NT2/D1 (cell line): ENCODE measurements around the gene PLCXD3.

Source experiments
- DNase-seq: peaks from one replicate; pipeline ENCODE4 v3.0.0-alpha.2; 2011; ENCODE audit warnings: low read depth, low spot score
- H3K27me3 ChIP-seq: 2 replicates; pipeline ENCODE4 v1.6.0; 2011; ENCODE audit warnings: mild to moderate bottlenecking; ENCODE audit not compliant: insufficient read length, insufficient read depth
- H3K36me3 ChIP-seq: 2 replicates; pipeline ENCODE4 v1.6.1; 2011; ENCODE audit warnings: mild to moderate bottlenecking, low read length, mixed read lengths; ENCODE audit not compliant: insufficient read depth, insufficient read length
- H3K4me1 ChIP-seq: 2 replicates; pipeline ENCODE4 v1.5.1; 2011; ENCODE audit not compliant: insufficient read depth, insufficient read length
- H3K4me3 ChIP-seq: 2 replicates; pipeline ENCODE4 v1.5.1; 2011; ENCODE audit warnings: low read depth; ENCODE audit not compliant: insufficient read length
- H3K9ac ChIP-seq: 2 replicates; pipeline ENCODE4 v1.6.0; 2011; ENCODE audit warnings: low read depth; ENCODE audit not compliant: insufficient read length
- H3K9me3 ChIP-seq: 2 replicates; pipeline ENCODE4 v1.5.1; 2011; ENCODE audit warnings: mild to moderate bottlenecking, low read length; ENCODE audit not compliant: insufficient read depth
- SUZ12 ChIP-seq: IDR thresholded peaks from 2 replicates; pipeline ENCODE4 v1.6.1; 2011; ENCODE audit not compliant: insufficient read length, insufficient read depth; ENCODE audit errors: extremely low read depth
- YY1 ChIP-seq: IDR thresholded peaks from 2 replicates; pipeline ENCODE4 v1.6.1; 2011; ENCODE audit not compliant: insufficient read length, insufficient read depth
- ZNF274 ChIP-seq: IDR thresholded peaks from 2 replicates; pipeline ENCODE4 v1.6.1; 2011; ENCODE audit warnings: mild to moderate bottlenecking, low read depth, low read length

PLCXD3 gene

DNA sequence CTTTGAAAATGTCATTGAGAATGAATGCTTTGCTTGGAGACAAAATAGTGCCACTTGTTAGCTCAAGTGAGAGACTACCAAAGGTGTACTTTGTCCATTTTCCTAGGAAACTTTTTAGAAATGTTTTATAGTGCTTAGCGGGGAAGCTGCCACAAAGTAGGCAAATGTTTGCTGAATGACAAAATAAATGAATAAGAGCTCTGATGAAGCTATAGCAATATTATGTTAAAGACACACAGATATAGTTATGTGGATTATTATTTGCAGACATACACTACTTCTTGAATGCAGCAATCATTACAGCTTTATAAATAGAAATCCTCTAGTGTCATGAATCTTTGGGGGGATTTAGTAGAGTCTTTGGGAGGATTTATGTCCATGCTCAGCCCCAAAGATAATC is 204.4 kb downstream of the PLCXD3 start:
- Histone ChIP-seq H3K36me3 (no peaks in the 10 kb centered on the region), H3K9me3 (no peaks in the 10 kb centered on the region), H3K9ac (no peak overlapping the region), H3K4me3 (no peak overlapping the region), H3K27me3 (no peaks in the 10 kb centered on the region), H3K4me1 (no peaks in the 10 kb centered on the region)
- TF ChIP-seq SUZ12 (no peak), ZNF274 (no peak), YY1 (no peak)
- DNase-seq, result no peak

DNA sequence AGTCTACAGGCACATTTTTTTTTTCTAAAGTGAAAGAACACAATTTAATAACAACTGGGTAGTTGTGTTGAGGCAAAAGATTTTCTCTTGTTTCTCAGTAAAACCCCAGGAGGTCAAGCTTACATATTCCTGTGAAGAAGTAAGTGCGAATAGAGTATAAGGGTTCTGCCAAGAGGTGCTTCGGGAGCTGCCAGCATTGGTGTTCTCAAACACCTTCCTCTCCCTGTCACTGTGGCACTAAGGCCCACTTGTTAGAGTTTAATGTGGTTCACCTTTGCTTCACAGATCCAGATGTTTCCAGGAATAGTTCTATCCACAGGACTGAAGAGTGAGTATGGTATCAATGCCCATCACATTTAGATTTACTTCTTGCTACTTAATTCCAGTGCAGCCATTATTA is 205.3 kb downstream of the PLCXD3 start:
- H3K9me3 ChIP-seq, result no peaks in the 10 kb centered on the region
- H3K4me3 ChIP-seq, result no peak overlapping the region
- DNase-seq, result no peak
- no peaks in the 10 kb centered on the region for H3K4me1 ChIP-seq
- no peaks in the 10 kb centered on the region for H3K27me3 ChIP-seq
- no peak overlapping the region for H3K9ac ChIP-seq
- TF ChIP-seq YY1, result no peak
- TF ChIP-seq ZNF274, result no peak
- TF ChIP-seq SUZ12, result no peak
- no peaks in the 10 kb centered on the region for H3K36me3 ChIP-seq

DNA sequence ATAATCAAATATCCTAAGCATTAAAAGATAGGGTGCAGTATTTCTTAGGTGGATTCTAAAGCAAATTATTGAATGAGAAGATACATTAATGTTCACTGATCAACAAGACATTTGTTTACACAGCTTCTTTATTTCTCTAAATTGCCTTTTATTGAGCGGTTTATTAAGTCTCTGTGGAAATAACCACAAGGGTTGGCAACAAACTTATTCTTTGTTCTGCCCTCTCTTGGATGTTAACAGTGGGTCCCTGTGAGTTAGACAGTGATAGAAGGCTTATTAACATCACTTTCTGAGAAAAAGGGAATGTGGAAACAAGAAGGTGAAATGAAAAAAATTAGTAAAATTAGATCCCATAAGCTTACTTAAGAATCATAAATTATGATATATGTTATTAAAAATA is 214.3 kb downstream of the PLCXD3 start:
- H3K36me3 ChIP-seq, result no peaks in the 10 kb centered on the region
- no peaks in the 10 kb centered on the region for H3K4me1 ChIP-seq
- H3K27me3 ChIP-seq, result no peaks in the 10 kb centered on the region
- TF ChIP-seq YY1 (no peak), ZNF274 (no peak), SUZ12 (no peak)
- no peak for DNase-seq
- H3K9ac ChIP-seq, result no peak overlapping the region
- no peak overlapping the region for H3K4me3 ChIP-seq
- 0 out of 2 replicates have a peak, but pooled peaks cover 4% of the 10 kb centered on the region for H3K9me3 ChIP-seq

DNA sequence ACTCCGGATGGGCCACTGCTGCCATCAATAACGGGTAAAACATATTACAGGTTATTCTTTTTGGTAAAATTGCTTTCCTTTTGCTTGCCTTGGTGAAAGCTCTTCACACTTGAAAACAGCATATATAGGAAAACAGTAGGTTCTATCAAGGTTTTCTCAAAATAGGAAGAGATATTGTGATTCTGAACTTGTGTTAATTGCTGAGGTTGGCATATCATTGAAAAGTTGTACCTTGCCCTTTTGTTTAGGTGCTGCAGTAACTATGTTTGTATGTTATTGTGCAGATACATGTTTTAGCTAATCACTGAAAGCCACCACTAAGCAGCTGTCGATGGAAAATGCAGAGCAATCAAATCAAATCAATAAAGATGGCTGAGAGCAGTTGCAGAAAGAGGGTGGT is 219.1 kb downstream of the PLCXD3 start:
- no peak overlapping the region for H3K9ac ChIP-seq
- H3K4me3 ChIP-seq, result no peak overlapping the region
- no peaks in the 10 kb centered on the region for H3K27me3 ChIP-seq
- H3K4me1 ChIP-seq, result no peaks in the 10 kb centered on the region
- H3K9me3 ChIP-seq, result peaks cover 13% of the 10 kb centered on the region; the same call in 1 of the 2 replicates
- DNase-seq, result no peak
- TF ChIP-seq ZNF274, result no peak
- no peak for TF ChIP-seq YY1
- no peak for TF ChIP-seq SUZ12
- H3K36me3 ChIP-seq, result no peaks in the 10 kb centered on the region

DNA sequence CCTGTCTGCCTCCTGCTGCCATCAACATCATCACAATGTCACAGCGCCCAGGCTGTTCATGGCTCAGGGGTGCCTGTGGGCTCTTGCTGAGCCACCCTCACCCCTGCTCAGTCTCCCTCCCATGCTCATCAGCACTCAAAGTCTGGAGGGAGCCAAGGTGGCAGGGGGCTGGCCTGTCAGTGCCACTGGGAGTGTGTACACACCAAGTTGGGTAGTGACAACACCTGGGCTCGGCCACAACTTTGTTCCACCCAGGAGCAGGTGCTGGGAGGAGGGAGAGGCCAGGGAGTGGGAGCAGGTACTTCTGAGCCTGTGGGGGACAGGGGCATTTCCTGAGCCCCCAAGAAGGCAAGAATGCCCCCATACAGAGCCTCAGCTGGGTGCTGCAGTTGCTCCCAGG is 219.6 kb downstream of the PLCXD3 start:
- DNase-seq, result no peak
- H3K4me3 ChIP-seq, result no peak overlapping the region
- no peaks in the 10 kb centered on the region for H3K4me1 ChIP-seq
- no peaks in the 10 kb centered on the region for H3K27me3 ChIP-seq
- no peaks in the 10 kb centered on the region for H3K36me3 ChIP-seq
- no peak overlapping the region for H3K9ac ChIP-seq
- H3K9me3 ChIP-seq, result peaks cover 13% of the 10 kb centered on the region; the same call in 1 of the 2 replicates
- no peak for TF ChIP-seq ZNF274
- no peak for TF ChIP-seq SUZ12
- no peak for TF ChIP-seq YY1

DNA sequence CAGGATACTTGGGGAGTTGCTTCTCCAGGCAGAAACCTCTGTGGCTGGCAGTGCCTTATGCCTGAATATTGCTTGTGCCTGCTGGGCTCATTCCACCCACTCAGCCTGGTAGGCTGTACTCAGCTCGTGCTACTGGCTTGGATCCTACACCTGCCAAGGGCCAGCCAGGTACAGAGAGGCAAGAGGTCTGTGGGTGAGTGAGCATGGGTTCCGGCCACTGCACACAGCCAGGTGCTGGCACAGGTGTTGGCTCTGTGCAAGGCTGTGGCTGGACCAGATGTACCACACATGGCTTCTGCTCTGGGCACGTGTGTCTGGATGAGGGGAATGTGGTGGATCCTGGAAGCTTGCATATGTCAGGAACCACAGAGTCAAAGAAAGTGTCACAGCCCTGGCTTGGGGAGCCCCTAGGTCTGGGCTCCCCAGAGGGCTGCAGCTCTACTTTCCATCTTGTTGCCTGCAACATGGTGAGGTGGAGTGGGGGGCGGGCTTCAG is 220.4 kb downstream of the PLCXD3 start:
- H3K9ac ChIP-seq, result no peak overlapping the region
- H3K27me3 ChIP-seq, result no peaks in the 10 kb centered on the region
- DNase-seq, result no peak
- no peaks in the 10 kb centered on the region for H3K4me1 ChIP-seq
- H3K9me3 ChIP-seq, result peaks cover 13% of the 10 kb centered on the region; the same call in 1 of the 2 replicates
- no peak overlapping the region for H3K4me3 ChIP-seq
- no peak for TF ChIP-seq SUZ12
- TF ChIP-seq YY1, result no peak
- no peak for TF ChIP-seq ZNF274
- no peaks in the 10 kb centered on the region for H3K36me3 ChIP-seq

DNA sequence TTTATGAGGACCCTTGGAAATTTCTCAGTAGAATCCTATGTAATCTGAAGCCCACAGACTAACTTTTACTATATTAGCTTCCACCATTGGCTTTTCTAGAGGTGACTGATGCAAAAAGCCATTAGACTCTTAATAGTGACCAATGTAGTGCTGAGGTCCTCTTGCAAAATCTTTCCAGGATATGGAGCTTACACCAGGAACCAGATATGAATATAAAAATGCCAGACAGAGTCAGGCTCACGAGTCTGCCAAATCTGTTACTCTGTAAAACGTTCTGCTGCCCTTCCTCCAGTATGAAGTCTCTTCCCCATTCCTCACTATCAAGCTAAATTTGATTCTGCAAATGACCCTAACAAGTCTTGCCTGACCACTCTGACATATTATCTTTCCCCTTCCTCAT is 223.7 kb downstream of the PLCXD3 start:
- TF ChIP-seq YY1, result no peak
- TF ChIP-seq SUZ12, result no peak
- no peak for TF ChIP-seq ZNF274
- Histone ChIP-seq H3K36me3 (no peaks in the 10 kb centered on the region), H3K4me1 (no peaks in the 10 kb centered on the region)

More for the DNA sequence above, 223.7 kb downstream of the PLCXD3 start:
- no peaks in the 10 kb centered on the region for H3K27me3 ChIP-seq
- no peak overlapping the region for H3K4me3 ChIP-seq
- no peak overlapping the region for H3K9ac ChIP-seq
- peaks cover 13% of the 10 kb centered on the region; the same call in 1 of the 2 replicates for H3K9me3 ChIP-seq
- DNase-seq, result no peak
